ENCODE measurements around the gene MCRIP2.
"Not testable (repeated sequence)": the region's sequence is repeated elsewhere in the genome, so short reads cannot be mapped to it uniquely, and the experiment has no call there.

MCRIP2 gene

GRCh38 chr16:641326-642188 lies at the start of gene MCRIP2:
Gene MCRIP2, plus strand, starts transcription at chr16:641828. Its CDS starts 164 bp downstream, at chr16:641992.
- DNase-seq (ENCODE audit: low read depth in 2 of 2): peak; percentile 73 to 80

GRCh38 chr16:591892-592517 lies 49.6 kb upstream of the MCRIP2 start:
- no peak for DNase-seq (ENCODE audit: low read depth in 2 of 2)

GRCh38 chr16:592518-593306 lies 48.9 kb upstream of the MCRIP2 start:
- DNase-seq (ENCODE audit: low read depth in 2 of 2): no peak

- no peak for DNase-seq (ENCODE audit: low read depth in 2 of 2)
Observed at GRCh38 chr16:593406-593805, 48.2 kb upstream of the MCRIP2 start.

GRCh38 chr16:593807-594206 lies 47.8 kb upstream of the MCRIP2 start:
- no peak for DNase-seq (ENCODE audit: low read depth in 2 of 2)

- no peak for DNase-seq (ENCODE audit: low read depth in 2 of 2)
Observed at GRCh38 chr16:595094-595528, 46.5 kb upstream of the MCRIP2 start.

- DNase-seq (ENCODE audit: low read depth in 2 of 2): no peak
Observed at GRCh38 chr16:595942-596735, 45.5 kb upstream of the MCRIP2 start.

- no peak for DNase-seq (ENCODE audit: low read depth in 2 of 2)
Observed at GRCh38 chr16:596736-597060, 44.9 kb upstream of the MCRIP2 start.

GRCh38 chr16:597655-598054 lies 44.0 kb upstream of the MCRIP2 start:
- DNase-seq (ENCODE audit: low read depth in 2 of 2): not testable (repeated sequence)

GRCh38 chr16:598823-599739 lies 42.5 kb upstream of the MCRIP2 start:
- no peak for DNase-seq (ENCODE audit: low read depth in 2 of 2)

- DNase-seq (ENCODE audit: low read depth in 2 of 2): no peak
Observed at GRCh38 chr16:600781-601180, 40.8 kb upstream of the MCRIP2 start.

GRCh38 chr16:603933-604332 lies 37.7 kb upstream of the MCRIP2 start:
- no peak for DNase-seq (ENCODE audit: low read depth in 2 of 2)

GRCh38 chr16:606656-607307 lies 34.8 kb upstream of the MCRIP2 start:
- DNase-seq (ENCODE audit: low read depth in 2 of 2): no peak

GRCh38 chr16:608019-608418 lies 33.6 kb upstream of the MCRIP2 start:
- peak in 1 of 2 donors; percentile 50 for DNase-seq (ENCODE audit: low read depth in 2 of 2)

GRCh38 chr16:609316-609715 lies 32.3 kb upstream of the MCRIP2 start:
- no peak for DNase-seq (ENCODE audit: low read depth in 2 of 2)

GRCh38 chr16:609984-610383 lies 31.6 kb upstream of the MCRIP2 start:
- no peak for DNase-seq (ENCODE audit: low read depth in 2 of 2)

- DNase-seq (ENCODE audit: low read depth in 2 of 2): peak; percentile 43 to 56
Observed at GRCh38 chr16:610513-611381, 30.9 kb upstream of the MCRIP2 start.

- DNase-seq (ENCODE audit: low read depth in 2 of 2): no peak
Observed at GRCh38 chr16:615122-615521, 26.5 kb upstream of the MCRIP2 start.
